UCSD-AML1 (cell line): ENCODE results near the gene SMC4.
"Not testable (repeated sequence)": the region's sequence is repeated elsewhere in the genome, so short reads cannot be mapped to it uniquely, and the experiment has no call there.

ENCODE experiments used
- DNase-seq: peaks from one replicate; lab custom pipeline; 2025; ENCODE audit not compliant: unreplicated experiment; lab: John Stamatoyannopoulos, UW

SMC4 gene

GRCh38 chr3:160445854-160446253 lies 46.4 kb downstream of the SMC4 start:
- no peak for DNase-seq

GRCh38 chr3:160446522-160447056 lies 47.1 kb downstream of the SMC4 start:
- DNase-seq, result no peak

- DNase-seq, result no peak
Measured at GRCh38 chr3:160447544-160447943, 48.1 kb downstream of the SMC4 start.

GRCh38 chr3:160448845-160449635 lies 49.6 kb downstream of the SMC4 start:
- DNase-seq, result no peak

- DNase-seq, result no peak
Measured at GRCh38 chr3:160449636-160450598, 50.5 kb downstream of the SMC4 start, which contains the start of gene TRIM59. Gene TRIM59 (minus strand): TSS chr3:160449786. CDS start chr3:160439183, 10,603 bp downstream.

GRCh38 chr3:160450846-160451245 lies 51.4 kb downstream of the SMC4 start:
- DNase-seq, result no peak

GRCh38 chr3:160451602-160452001 lies 52.2 kb downstream of the SMC4 start:
- DNase-seq, result no peak

GRCh38 chr3:160452251-160452650 lies 52.8 kb downstream of the SMC4 start:
- DNase-seq, result not testable (repeated sequence)

GRCh38 chr3:160454995-160455394 lies 55.5 kb downstream of the SMC4 start:
- DNase-seq, result no peak

- DNase-seq, result no peak
Measured at GRCh38 chr3:160455846-160456245, 56.4 kb downstream of the SMC4 start.

GRCh38 chr3:160458151-160458550 lies 58.7 kb downstream of the SMC4 start:
- DNase-seq, result no peak

- DNase-seq, result no peak
Measured at GRCh38 chr3:160459450-160459970, 60.1 kb downstream of the SMC4 start.

- DNase-seq, result no peak
Measured at GRCh38 chr3:160460033-160460432, 60.6 kb downstream of the SMC4 start.

GRCh38 chr3:160464321-160464720 lies 64.9 kb downstream of the SMC4 start:
- DNase-seq, result no peak

GRCh38 chr3:160464971-160465370 lies 65.5 kb downstream of the SMC4 start:
- no peak for DNase-seq

GRCh38 chr3:160470181-160470580 lies 70.7 kb downstream of the SMC4 start:
- no peak for DNase-seq

GRCh38 chr3:160471892-160472291 lies 72.4 kb downstream of the SMC4 start:
- DNase-seq, result no peak

GRCh38 chr3:160472344-160472743 lies 72.9 kb downstream of the SMC4 start:
- DNase-seq, result no peak

GRCh38 chr3:160473221-160473620 lies 73.8 kb downstream of the SMC4 start:
- no peak for DNase-seq

GRCh38 chr3:160473978-160474377 lies 74.5 kb downstream of the SMC4 start:
- no peak for DNase-seq

- no peak for DNase-seq
Measured at GRCh38 chr3:160474416-160474838, 75.0 kb downstream of the SMC4 start.
